Transverse colon (tissue), 4 donors: ENCODE data around the gene FAM72D. TPM values are rescaled to one million over a fixed set of nuclear protein-coding genes. Genes with fewer than 3 reads are reported as not detected.
A peak's percentile ranks its signal among the peaks of the same experiment; 100 is the strongest.
"Not testable (repeated sequence)": the region's sequence is repeated elsewhere in the genome, so short reads cannot be mapped to it uniquely, and the experiment has no call there.

Source experiments
- DNase-seq: peaks from one replicate; pipeline ENCODE4 v3.0.0-alpha.2; 2019
- H3K27ac ChIP-seq, 4 donors: fragments of 200-600 bp; sonication (generic); 2 replicates each; pipeline ENCODE4 v1.5.1; 2016 to 2018; ENCODE audit warnings: inconsistent platforms in 4 of 4
- H3K27me3 ChIP-seq: fragments of 200-600 bp; sonication (generic); 2 replicates; pipeline ENCODE4 v1.5.1; 2017; ENCODE audit warnings: inconsistent platforms
- H3K36me3 ChIP-seq, 4 donors: fragments of 200-600 bp; sonication (generic); 2 replicates each; pipeline ENCODE4 v1.5.1; 2017 to 2019; ENCODE audit warnings: inconsistent platforms in 4 of 4
- H3K4me1 ChIP-seq, 4 donors: fragments of 200-600 bp; sonication (generic); 2 replicates each; pipeline ENCODE4 v1.5.1; 2017 to 2020; ENCODE audit warnings: inconsistent platforms in 4 of 4
- H3K4me3 ChIP-seq, 4 donors: fragments of 200-600 bp; sonication (generic); 1 replicate in 1 of 4; 2 replicates in 3 of 4; pipeline versions ENCODE4 v1.5.1 to v1.6.1; 2017 to 2019; ENCODE audit warnings: inconsistent platforms in 4 of 4
- H3K9me3 ChIP-seq, 2 donors: fragments of 200-600 bp; sonication (generic); 2 replicates each; pipeline ENCODE4 v1.5.1; 2017 to 2019; ENCODE audit warnings: inconsistent platforms in 2 of 2
- WGBS, 2 donors: methylation state at CpG; one replicate each; pipeline ENCODE4 v1.1.5; 2018; ENCODE audit warnings: low coverage in 1 of 2; 5-methylcytosine and 5-hydroxymethylcytosine counted together
- in situ Hi-C, 4 donors: fragments of 200-750 bp; cut with MboI; loops; one replicate each; pipeline versions ENCODE4 v1.15.0 to v1.15.1; 2017; ENCODE audit warnings: low sequenced_read_pairs in 3 of 4, low pct_ligation_motif_present in 1 of 4, low pct_unique_long_range_greater_than_20kb in 1 of 4
- intact Hi-C: fragments of 100-400 bp; cut with DNase I; formaldehyde crosslinking; loops from one replicate; pipeline ENCODE4 v1.15.1; 2023; ENCODE audit warnings: low total_unique reads
- total RNA-seq, 4 donors: library from RNA; depleted of rRNA; stranded (reverse); fragments of >200 nt; gene quantifications; one replicate each; pipeline ENCODE4 v1.1.0, GENCODE V29; 2016

Gene FAM72D
- not detected for total RNA-seq

GRCh38 chr1:145095284-145096057 is at the start of gene FAM72D, which contains the start of gene SRGAP2B:
Gene FAM72D, plus strand, starts transcription at chr1:145095974. Its CDS starts 874 bp downstream, at chr1:145096848.
Gene SRGAP2B, minus strand, starts transcription at chr1:145095328. Its CDS starts 2,427 bp downstream, at chr1:145092901.
- Histone ChIP-seq H3K27ac (peak within 1 kb of the TSS in 3 of 4 donors; percentile 74 to 80 (median 76)), H3K4me3 (peak within 1 kb of the TSS in 3 of 4 donors; percentile 26 to 36 (median 33))
- intact Hi-C loops, DNase-seq, H3K4me1 ChIP-seq, in situ Hi-C loops, H3K27me3 ChIP-seq, H3K36me3 ChIP-seq, H3K9me3 ChIP-seq: not testable (repeated sequence)
- WGBS, 2 donors = no CpG with 5 or more reads among the region's 47 CpGs

DNA sequence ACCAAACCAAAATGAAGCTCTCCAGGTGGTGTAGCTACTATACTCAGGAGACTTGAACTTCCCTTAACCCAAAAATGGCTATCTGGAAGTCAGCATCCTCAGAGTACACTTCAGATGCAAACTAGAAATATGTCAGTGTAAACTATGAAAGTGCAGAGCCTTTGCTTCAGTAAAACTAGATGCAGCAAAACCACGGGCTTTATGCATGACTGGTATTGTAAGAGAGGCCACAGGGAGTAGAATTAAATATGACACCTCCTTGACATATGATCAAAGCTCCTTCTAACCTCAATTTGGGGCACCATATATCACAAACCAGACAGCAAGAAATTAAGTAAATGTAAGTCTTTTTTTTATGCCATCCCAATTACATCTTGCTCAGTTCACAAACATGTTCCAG is 48.2 kb upstream of the FAM72D start:
- H3K4me1 ChIP-seq, DNase-seq, in situ Hi-C loops, intact Hi-C loops, H3K27ac ChIP-seq, H3K36me3 ChIP-seq, H3K9me3 ChIP-seq, H3K4me3 ChIP-seq, H3K27me3 ChIP-seq: not testable (repeated sequence)
- no CpG with 5 or more reads among the region's 1 CpG for WGBS, 2 donors

- H3K27ac ChIP-seq, H3K4me1 ChIP-seq, H3K4me3 ChIP-seq, H3K36me3 ChIP-seq, H3K27me3 ChIP-seq, DNase-seq, in situ Hi-C loops, intact Hi-C loops, H3K9me3 ChIP-seq: not testable (repeated sequence)
- WGBS, 2 donors = no CpG with 5 or more reads among the region's 6 CpGs
Observed at GRCh38 chr1:145048181-145048856, 47.5 kb upstream of the FAM72D start.

- intact Hi-C loops, H3K4me1 ChIP-seq, H3K9me3 ChIP-seq, in situ Hi-C loops, H3K27ac ChIP-seq, H3K36me3 ChIP-seq, DNase-seq, H3K27me3 ChIP-seq, H3K4me3 ChIP-seq: not testable (repeated sequence)
- no CpG with 5 or more reads among the region's 10 CpGs for WGBS, 2 donors
Observed at GRCh38 chr1:145052019-145052776, 43.6 kb upstream of the FAM72D start.

GRCh38 chr1:145053428-145053827 is 42.3 kb upstream of the FAM72D start:
- H3K27me3 ChIP-seq, DNase-seq, H3K4me3 ChIP-seq, H3K9me3 ChIP-seq, H3K4me1 ChIP-seq, H3K36me3 ChIP-seq, H3K27ac ChIP-seq, intact Hi-C loops, in situ Hi-C loops: not testable (repeated sequence)
- whole genome bisulfite sequencing, 2 donors = no CpG with 5 or more reads among the region's 4 CpGs

DNA sequence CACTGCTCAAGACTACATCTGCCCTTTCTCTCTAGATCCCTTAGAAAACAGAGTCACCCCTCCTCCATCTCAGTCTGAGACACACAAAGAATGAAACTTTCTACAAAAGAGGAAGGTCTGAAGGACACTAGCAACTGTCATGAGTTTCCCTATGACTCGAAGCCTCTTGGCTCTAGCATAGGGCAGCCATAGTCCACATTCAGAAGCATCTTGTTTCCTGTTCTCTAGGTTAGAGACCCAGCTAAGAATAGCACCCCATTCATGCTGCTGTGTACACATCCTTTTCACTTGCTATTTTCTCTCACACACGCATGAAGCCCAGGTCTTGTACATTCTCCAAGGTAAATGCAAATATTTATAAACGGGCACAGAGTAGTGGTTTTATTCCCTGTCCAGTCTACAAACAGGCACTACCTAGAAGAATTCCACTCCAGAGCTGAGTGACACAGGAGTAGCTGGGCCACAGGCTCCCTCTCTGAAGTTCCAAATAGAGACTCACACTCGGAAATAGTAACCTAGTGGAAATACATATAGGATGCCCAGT is 40.5 kb upstream of the FAM72D start:
- H3K4me3 ChIP-seq, H3K27ac ChIP-seq, H3K27me3 ChIP-seq, in situ Hi-C loops, H3K36me3 ChIP-seq, H3K9me3 ChIP-seq, DNase-seq, H3K4me1 ChIP-seq, intact Hi-C loops: not testable (repeated sequence)
- no CpG with 5 or more reads among the region's 4 CpGs for WGBS, 2 donors

GRCh38 chr1:145058184-145058583 is 37.6 kb upstream of the FAM72D start:
- H3K9me3 ChIP-seq, H3K27ac ChIP-seq, in situ Hi-C loops, H3K4me1 ChIP-seq, DNase-seq, H3K36me3 ChIP-seq, H3K4me3 ChIP-seq, H3K27me3 ChIP-seq, intact Hi-C loops: not testable (repeated sequence)
- no CpG with 5 or more reads among the region's 3 CpGs for WGBS, 2 donors

- H3K4me1 ChIP-seq, H3K36me3 ChIP-seq, H3K9me3 ChIP-seq, H3K27me3 ChIP-seq, intact Hi-C loops, H3K27ac ChIP-seq, H3K4me3 ChIP-seq, DNase-seq, in situ Hi-C loops: not testable (repeated sequence)
- WGBS, 2 donors = 83% methylated on average over 1 of the region's 2 CpGs; no CpG with 5 or more reads in 1 of the 2 donors
Observed at GRCh38 chr1:145063285-145063684, 32.5 kb upstream of the FAM72D start.

- H3K27me3 ChIP-seq, H3K4me1 ChIP-seq, H3K27ac ChIP-seq, H3K9me3 ChIP-seq, H3K36me3 ChIP-seq, H3K4me3 ChIP-seq, in situ Hi-C loops, intact Hi-C loops, DNase-seq: not testable (repeated sequence)
- no CpG with 5 or more reads among the region's 2 CpGs for WGBS, 2 donors
Observed at GRCh38 chr1:145063941-145064648, 31.7 kb upstream of the FAM72D start.
